HepG2 (cell line): ENCODE measurements around the gene DBN1. TPM values are rescaled to one million over a fixed set of nuclear protein-coding genes. Genes with fewer than 3 reads are reported as not detected.

Experiments used
- ARHGAP35 ChIP-seq: sonication (generic); formaldehyde crosslinking; IDR thresholded peaks from 2 replicates; pipeline ENCODE4 v1.9.0; 2022; ENCODE audit warnings: mild to moderate bottlenecking, inconsistent platforms, moderate library complexity, missing genetic modification reagents, borderline replicate concordance
- ETV6 ChIP-seq: sonication (generic); formaldehyde crosslinking; conservative IDR thresholded peaks from 2 replicates; pipeline ENCODE4 v1.4.0; 2020; ENCODE audit warnings: missing genetic modification reagents
- FLYWCH1 ChIP-seq: sonication (generic); formaldehyde crosslinking; IDR thresholded peaks from 2 replicates; pipeline ENCODE4 v1.8.1; 2023; ENCODE audit warnings: mild to moderate bottlenecking, missing genetic modification reagents
- GTF3A ChIP-seq: sonication (generic); formaldehyde crosslinking; conservative IDR thresholded peaks from 2 replicates; pipeline ENCODE4 v1.4.0; 2020; ENCODE audit warnings: mild to moderate bottlenecking, missing genetic modification reagents
- HOXD1 ChIP-seq: sonication (generic); formaldehyde crosslinking; IDR thresholded peaks from 2 replicates; pipeline ENCODE4 v1.5.0; 2020; ENCODE audit warnings: missing genetic modification reagents
- JUNB ChIP-seq: sonication (generic); formaldehyde crosslinking; IDR thresholded peaks from 2 replicates; pipeline ENCODE4 v1.8.0; 2022; ENCODE audit warnings: missing genetic modification reagents, mild to moderate bottlenecking, borderline replicate concordance
- RBFOX2 ChIP-seq: fragments of 200-400 bp; formaldehyde crosslinking; IDR thresholded peaks from 2 replicates; pipeline ENCODE4 v1.6.1; 2017; ENCODE audit warnings: low read depth, mild to moderate bottlenecking, low read length
- RFX3 ChIP-seq: IDR thresholded peaks from 2 replicates; pipeline ENCODE4 v1.6.1; 2016; ENCODE audit warnings: missing biosample characterization, missing genetic modification reagents
- SOX13 ChIP-seq, 3 experiments: fragments of 450-650 bp in 1 of 3; sonication (generic) in 1 of 3; formaldehyde crosslinking in 1 of 3; IDR thresholded peaks in 2 of 3; conservative IDR thresholded peaks in 1 of 3; 2 replicates each; pipeline versions ENCODE4 v1.5.0 to v1.6.1; 2016 to 2020; ENCODE audit warnings: antibody characterized with exemption in 1 of 3, mild to moderate bottlenecking in 1 of 3, missing compliant biosample characterization in 1 of 3, missing genetic modification reagents in 1 of 3, moderate library complexity in 1 of 3
- SRY ChIP-seq: sonication (generic); formaldehyde crosslinking; IDR thresholded peaks from 2 replicates; pipeline ENCODE4 v1.8.0; 2022; ENCODE audit warnings: mild to moderate bottlenecking, missing genetic modification reagents
- SYNCRIP ChIP-seq: fragments of 200-400 bp; formaldehyde crosslinking; IDR thresholded peaks from 2 replicates; pipeline ENCODE4 v1.6.1; 2018; ENCODE audit warnings: mild to moderate bottlenecking, low read depth, low read length; ENCODE audit not compliant: insufficient read depth
- TGIF2 ChIP-seq: IDR thresholded peaks from 2 replicates; pipeline ENCODE4 v1.6.1; 2016; ENCODE audit warnings: control low read depth, missing compliant biosample characterization
- ZFP37 ChIP-seq: sonication (generic); formaldehyde crosslinking; IDR thresholded peaks from 2 replicates; pipeline ENCODE4 v1.4.0; 2020; ENCODE audit warnings: missing genetic modification reagents, borderline replicate concordance
- ZFP62 ChIP-seq: sonication (generic); formaldehyde crosslinking; IDR thresholded peaks from 2 replicates; pipeline ENCODE4 v1.4.0; 2020; ENCODE audit warnings: missing genetic modification reagents
- ZFP82 ChIP-seq: sonication (generic); formaldehyde crosslinking; IDR thresholded peaks from 2 replicates; pipeline ENCODE4 v1.5.1; 2020; ENCODE audit warnings: mild to moderate bottlenecking, missing genetic modification reagents, borderline replicate concordance
- ZNF180 ChIP-seq: sonication (generic); formaldehyde crosslinking; IDR thresholded peaks from 2 replicates; pipeline ENCODE4 v1.4.0; 2020; ENCODE audit warnings: low read depth, missing genetic modification reagents, borderline replicate concordance
- ZNF260 ChIP-seq: sonication (generic); formaldehyde crosslinking; IDR thresholded peaks from 2 replicates; pipeline ENCODE4 v1.4.0; 2020; ENCODE audit warnings: missing genetic modification reagents, low read depth, mild to moderate bottlenecking, borderline replicate concordance
- ZNF660 ChIP-seq: sonication (generic); formaldehyde crosslinking; IDR thresholded peaks from 2 replicates; pipeline ENCODE4 v1.5.1; 2020; ENCODE audit warnings: mild to moderate bottlenecking, low read depth, missing genetic modification reagents, borderline replicate concordance
- ZNF780A ChIP-seq: sonication (generic); formaldehyde crosslinking; IDR thresholded peaks from 2 replicates; pipeline ENCODE4 v1.8.0; 2022; ENCODE audit warnings: mild to moderate bottlenecking, missing genetic modification reagents, moderate library complexity
- polyA plus RNA-seq, 8 experiments: library from polyadenylated mRNA; depleted of rRNA in 3 of 8; stranded (reverse) in 7 of 8; unstranded in 1 of 8; fragments of >200 nt; fragmentation: Illumina TruSeq in 4 of 8; extraction: Trizol in 4 of 8; gene quantifications; 2 replicates each; pipeline versions ENCODE4 v1.2.1 to v1.2.3, GENCODE V29; 2011 to 2016; ENCODE audit warnings: low read depth in 4 of 8, missing spikeins in 1 of 8, mixed read lengths in 1 of 8; ENCODE audit not compliant: insufficient read depth in 1 of 8
- total RNA-seq, 5 experiments: library from RNA; depleted of rRNA; stranded (reverse); fragments of >200 nt; fragmentation: Illumina TruSeq; extraction: Trizol; gene quantifications; 2 replicates each; pipeline ENCODE4 v1.2.3, GENCODE V29; 2016; ENCODE audit warnings: low read depth in 1 of 5
- TF ChIP-seq, protein P1 (sequence below): sonication (generic); formaldehyde crosslinking; IDR thresholded peaks from 2 replicates; pipeline ENCODE4 v1.5.1; 2020; ENCODE audit warnings: mild to moderate bottlenecking, missing genetic modification reagents, borderline replicate concordance
- TF ChIP-seq, protein P2 (sequence below): sonication (generic); formaldehyde crosslinking; IDR thresholded peaks from 2 replicates; pipeline ENCODE4 v1.4.0; 2020; ENCODE audit warnings: missing genetic modification reagents
- TF ChIP-seq, protein P3 (sequence below): sonication (generic); formaldehyde crosslinking; IDR thresholded peaks from 2 replicates; pipeline ENCODE4 v1.4.0; 2020; ENCODE audit warnings: mild to moderate bottlenecking, missing genetic modification reagents
- TF ChIP-seq, protein P4 (sequence below): sonication (generic); formaldehyde crosslinking; IDR thresholded peaks from 2 replicates; pipeline ENCODE4 v1.8.0; 2022; ENCODE audit warnings: mild to moderate bottlenecking, missing genetic modification reagents, moderate library complexity
- TF ChIP-seq, protein P5 (sequence below): sonication (generic); formaldehyde crosslinking; IDR thresholded peaks from 2 replicates; pipeline ENCODE4 v1.4.0; 2020; ENCODE audit warnings: missing genetic modification reagents

The DBN1 gene
- total and polyA plus RNA-seq, 2 of the 13 experiments (the other 11 are each of a cell fraction or from before 2014, with no cell fraction given), result 27.0 to 37.3 TPM

DNA sequence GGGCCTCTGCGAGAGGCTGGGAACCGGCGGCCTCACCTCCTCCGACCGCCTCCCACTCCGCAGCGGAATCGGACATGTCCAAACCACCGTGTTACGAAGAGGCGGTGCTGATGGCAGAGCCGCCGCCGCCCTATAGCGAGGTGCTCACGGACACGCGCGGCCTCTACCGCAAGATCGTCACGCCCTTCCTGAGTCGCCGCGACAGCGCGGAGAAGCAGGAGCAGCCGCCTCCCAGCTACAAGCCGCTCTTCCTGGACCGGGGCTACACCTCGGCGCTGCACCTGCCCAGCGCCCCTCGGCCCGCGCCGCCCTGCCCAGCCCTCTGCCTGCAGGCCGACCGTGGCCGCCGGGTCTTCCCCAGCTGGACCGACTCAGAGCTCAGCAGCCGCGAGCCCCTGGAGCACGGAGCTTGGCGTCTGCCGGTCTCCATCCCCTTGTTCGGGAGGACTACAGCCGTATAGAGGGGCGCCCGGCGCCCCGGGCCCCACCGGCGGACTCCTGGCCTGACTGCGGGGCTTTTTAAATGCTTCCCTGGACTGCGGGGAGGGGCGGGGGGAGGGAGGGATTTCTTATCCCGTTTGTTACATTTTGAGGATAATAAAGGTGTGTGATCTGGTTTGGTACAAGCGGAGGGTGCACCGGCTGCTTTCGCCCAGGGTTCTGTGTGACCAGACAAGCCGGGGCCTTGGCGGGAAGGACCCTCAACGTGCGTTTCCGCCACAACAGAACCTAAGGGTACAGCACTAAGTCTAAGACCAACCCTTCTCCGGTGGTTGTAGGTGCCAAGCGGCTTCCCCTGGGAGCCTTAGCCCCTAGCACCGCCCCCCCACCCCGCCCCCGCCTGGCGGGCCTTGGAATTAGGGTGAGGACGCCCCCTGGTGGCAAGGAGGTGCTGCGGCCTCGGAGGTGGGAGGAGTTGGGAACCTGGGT, 17.5 kb downstream of the DBN1 start (continued):
- TF ChIP-seq, protein P1, sequence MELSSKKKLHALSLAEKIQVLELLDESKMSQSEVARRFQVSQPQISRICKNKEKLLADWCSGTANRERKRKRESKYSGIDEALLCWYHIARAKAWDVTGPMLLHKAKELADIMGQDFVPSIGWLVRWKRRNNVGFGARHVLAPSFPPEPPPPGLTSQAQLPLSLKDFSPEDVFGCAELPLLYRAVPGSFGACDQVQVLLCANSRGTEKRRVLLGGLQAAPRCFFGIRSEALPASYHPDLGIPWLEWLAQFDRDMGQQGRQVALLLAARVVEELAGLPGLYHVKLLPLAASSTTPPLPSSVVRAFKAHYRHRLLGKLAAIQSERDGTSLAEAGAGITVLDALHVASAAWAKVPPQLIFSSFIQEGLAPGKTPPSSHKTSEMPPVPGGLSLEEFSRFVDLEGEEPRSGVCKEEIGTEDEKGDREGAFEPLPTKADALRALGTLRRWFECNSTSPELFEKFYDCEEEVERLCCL (CRISPR knock-in tag), result no peak
- no peak for TF ChIP-seq ARHGAP35
- TF ChIP-seq SRY (CRISPR knock-in tag), result no peak
- TF ChIP-seq, protein P2, sequence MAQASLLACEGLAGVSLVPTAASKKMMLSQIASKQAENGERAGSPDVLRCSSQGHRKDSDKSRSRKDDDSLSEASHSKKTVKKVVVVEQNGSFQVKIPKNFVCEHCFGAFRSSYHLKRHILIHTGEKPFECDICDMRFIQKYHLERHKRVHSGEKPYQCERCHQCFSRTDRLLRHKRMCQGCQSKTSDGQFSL (CRISPR knock-in tag), result peak; percentile 100
- no peak for TF ChIP-seq ZFP62 (CRISPR knock-in tag)
- no peak for TF ChIP-seq HOXD1
- TF ChIP-seq GTF3A (CRISPR knock-in tag), result no peak; the same call in 1 of the 2 replicates
- TF ChIP-seq ETV6 (CRISPR knock-in tag), result no peak
- TF ChIP-seq TGIF2, result 0 out of 2 replicates have a peak, but pooled peaks have one; percentile 18
- TF ChIP-seq, protein P3, sequence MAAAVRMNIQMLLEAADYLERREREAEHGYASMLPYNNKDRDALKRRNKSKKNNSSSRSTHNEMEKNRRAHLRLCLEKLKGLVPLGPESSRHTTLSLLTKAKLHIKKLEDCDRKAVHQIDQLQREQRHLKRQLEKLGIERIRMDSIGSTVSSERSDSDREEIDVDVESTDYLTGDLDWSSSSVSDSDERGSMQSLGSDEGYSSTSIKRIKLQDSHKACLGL (CRISPR knock-in tag), result no peak
- TF ChIP-seq ZNF180 (CRISPR knock-in tag), result no peak
- peak; percentile 49 for TF ChIP-seq RBFOX2
- TF ChIP-seq SOX13 (IDR thresholded peaks at IDR 0.05), result no peak
- no peak for TF ChIP-seq SOX13 (CRISPR knock-in tag; conservative IDR thresholded peaks at IDR 0.05 in 1 of 2, IDR thresholded peaks at IDR 0.05 in 1 of 2)
- TF ChIP-seq, protein P4, sequence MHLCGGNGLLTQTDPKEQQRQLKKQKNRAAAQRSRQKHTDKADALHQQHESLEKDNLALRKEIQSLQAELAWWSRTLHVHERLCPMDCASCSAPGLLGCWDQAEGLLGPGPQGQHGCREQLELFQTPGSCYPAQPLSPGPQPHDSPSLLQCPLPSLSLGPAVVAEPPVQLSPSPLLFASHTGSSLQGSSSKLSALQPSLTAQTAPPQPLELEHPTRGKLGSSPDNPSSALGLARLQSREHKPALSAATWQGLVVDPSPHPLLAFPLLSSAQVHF (CRISPR knock-in tag), result no peak
- no peak for TF ChIP-seq ZNF260 (CRISPR knock-in tag)
- no peak for TF ChIP-seq FLYWCH1 (CRISPR knock-in tag)
- TF ChIP-seq, protein P5, sequence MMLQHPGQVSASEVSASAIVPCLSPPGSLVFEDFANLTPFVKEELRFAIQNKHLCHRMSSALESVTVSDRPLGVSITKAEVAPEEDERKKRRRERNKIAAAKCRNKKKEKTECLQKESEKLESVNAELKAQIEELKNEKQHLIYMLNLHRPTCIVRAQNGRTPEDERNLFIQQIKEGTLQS (CRISPR knock-in tag), result no peak
- TF ChIP-seq SYNCRIP, result no peak
- no peak for TF ChIP-seq ZFP37 (CRISPR knock-in tag)
- TF ChIP-seq RFX3, result no peak
- no peak for TF ChIP-seq ZNF780A (CRISPR knock-in tag)
- TF ChIP-seq JUNB (CRISPR knock-in tag), result no peak
- TF ChIP-seq ZNF660 (CRISPR knock-in tag), result no peak
- peak; percentile 82; the same call in 1 of the 2 replicates for TF ChIP-seq ZFP82 (CRISPR knock-in tag)
